ENCODE measurements around the gene TLX1. TPM values are rescaled to one million over a fixed set of nuclear protein-coding genes. Genes with fewer than 3 reads are reported as not detected.

TLX1 gene
- total RNA-seq, 2 donors from 2014 or later = not detected

Other genes with a start within 250 kb of the TLX1 start
- 10 to 100 TPM; 16.8 to 19.3 TPM for gene SLF2, start 218.3 kb upstream of the TLX1 start, total RNA-seq
- 1 to 10 TPM in 1 of 2 donors, under 1 TPM in 1; 0.96 to 2.5 TPM for gene SEMA4G, start 161.8 kb upstream of the TLX1 start, total RNA-seq
- 10 to 100 TPM; 30.8 to 39.0 TPM for gene MRPL43, start 143.8 kb upstream of the TLX1 start, total RNA-seq
- 1 to 10 TPM; 3.8 to 5.7 TPM for gene TWNK, start 143.8 kb upstream of the TLX1 start, total RNA-seq
- 10 to 100 TPM; 16.0 to 23.4 TPM for gene LZTS2, start 131.5 kb upstream of the TLX1 start, total RNA-seq
- 1 to 10 TPM in 1 of 2 donors, under 1 TPM in 1; 0.65 to 1.1 TPM for gene PDZD7, start 100.2 kb upstream of the TLX1 start, total RNA-seq
- gene SFXN3, start 100.1 kb upstream of the TLX1 start, total RNA-seq = 10 to 100 TPM; 40.8 to 51.5 TPM
- not detected for gene KAZALD1, start 69.3 kb upstream of the TLX1 start, total RNA-seq
- not detected for gene LBX1, start 98.2 kb downstream of the TLX1 start, total RNA-seq
- gene BTRC, start 222.9 kb downstream of the TLX1 start, total RNA-seq = 10 to 100 TPM; 14.8 to 17.0 TPM

Data from T-helper 17 cell (primary cell).